Measurements from ENCODE around the gene CCDC69. TPM values are rescaled to one million over a fixed set of nuclear protein-coding genes. Genes with fewer than 3 reads are reported as not detected.
"Not testable (repeated sequence)": the region's sequence is repeated elsewhere in the genome, so short reads cannot be mapped to it uniquely, and the experiment has no call there.

The CCDC69 gene
- total and polyA plus RNA-seq, 9 donors = 22.6 to 158 (median 37.3) TPM

- no peak for TF ChIP-seq POLR2A (IDR thresholded peaks at IDR 0.05)
- H3K9me3 ChIP-seq = no peaks in the 10 kb centered on the region
- DNase-seq = no peak
- H3K4me1 ChIP-seq (ENCODE audit: insufficient read depth) = no peaks in the 10 kb centered on the region
- H3K36me3 ChIP-seq = no peaks in the 10 kb centered on the region
- H3K4me3 ChIP-seq = no peak overlapping the region
- H3K27me3 ChIP-seq = no peaks in the 10 kb centered on the region
- no peak overlapping the region for H3K27ac ChIP-seq
- 92 to 95% (median 94%) methylated on average over 3 of the region's 3 CpGs for WGBS, 3 donors
- intact Hi-C loops (cut with DNase I) = no loop called here
Observed at GRCh38 chr5:151244206-151244605, 20.3 kb upstream of the CCDC69 start.

DNA sequence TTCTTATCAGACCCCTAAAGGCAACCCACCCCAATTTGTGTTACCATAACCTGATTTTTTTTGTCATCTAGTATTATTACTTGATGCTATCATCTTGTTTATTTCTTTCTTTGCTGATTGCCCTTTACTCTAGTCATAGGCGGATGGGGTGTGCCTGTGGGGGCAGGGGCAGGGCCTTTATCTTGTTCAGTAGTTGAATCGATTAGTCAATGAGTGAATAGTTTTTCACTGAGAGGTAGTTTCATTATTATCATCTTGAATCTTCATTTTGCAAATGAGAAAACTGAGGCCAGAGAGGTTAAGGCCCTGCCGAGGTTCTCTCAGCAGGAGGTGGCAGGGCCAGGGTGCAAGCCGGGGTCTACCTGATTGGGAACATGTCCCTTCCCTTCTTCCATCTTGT, 19.7 kb upstream of the CCDC69 start:
- Histone ChIP-seq H3K4me1 (ENCODE audit: insufficient read depth) (no peaks in the 10 kb centered on the region), H3K36me3 (no peaks in the 10 kb centered on the region), H3K4me3 (no peak overlapping the region), H3K27ac (no peak overlapping the region), H3K9me3 (no peaks in the 10 kb centered on the region), H3K27me3 (no peaks in the 10 kb centered on the region)
- intact Hi-C loops (cut with DNase I) = no loop called here
- TF ChIP-seq EP300 (IDR thresholded peaks at IDR 0.05) = no peak
- no peak for TF ChIP-seq POLR2A (IDR thresholded peaks at IDR 0.05)
- TF ChIP-seq CTCF (IDR thresholded peaks at IDR 0.05) = no peak
- WGBS, 3 donors = 90 to 95% (median 90%) methylated on average over 4 of the region's 4 CpGs
- no peak for DNase-seq

- no peak for TF ChIP-seq POLR2A (IDR thresholded peaks at IDR 0.05)
- 82 to 93% (median 89%) methylated on average over 4 of the region's 4 CpGs for WGBS, 3 donors
Observed at GRCh38 chr5:151243127-151243526, 19.2 kb upstream of the CCDC69 start.

DNA sequence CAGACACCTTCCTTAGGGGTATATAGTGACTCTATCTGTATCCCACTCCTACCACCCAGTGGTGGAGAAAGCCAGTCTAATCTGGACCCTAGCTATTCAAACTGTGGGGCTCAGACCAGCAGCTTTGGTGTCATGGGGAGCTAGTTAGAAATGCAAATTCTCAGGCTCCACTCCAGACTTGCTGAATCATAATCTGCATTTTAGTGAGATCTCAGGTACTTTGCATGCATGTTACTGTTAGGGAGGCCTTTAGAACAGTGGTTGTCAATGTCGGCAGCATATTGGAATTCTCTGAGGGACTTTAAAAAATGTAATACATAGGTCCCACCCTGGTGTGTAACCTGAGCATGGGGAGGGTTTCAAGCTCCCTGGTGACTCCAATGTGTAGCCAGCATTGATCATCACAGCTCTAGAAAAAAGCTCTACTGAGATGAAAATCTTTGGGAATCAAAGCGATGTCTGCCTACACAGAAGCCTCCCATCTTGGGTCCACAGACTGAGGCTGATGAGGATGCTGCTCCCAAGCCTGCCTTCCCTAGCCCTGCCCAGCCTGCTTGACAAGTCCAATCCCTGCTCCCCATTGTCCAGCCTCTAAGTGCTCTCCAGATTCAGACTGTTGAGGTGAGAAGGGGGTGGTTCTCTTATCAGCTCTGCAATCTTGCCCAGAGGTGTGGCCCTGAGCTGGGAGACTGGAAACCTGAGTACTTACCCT, 17.2 kb upstream of the CCDC69 start:
- H3K4me1 ChIP-seq (ENCODE audit: insufficient read depth) = peaks cover 3% of the 10 kb centered on the region
- no peak for DNase-seq
- H3K27ac ChIP-seq = no peak overlapping the region
- no peak overlapping the region for H3K4me3 ChIP-seq
- no peaks in the 10 kb centered on the region for H3K36me3 ChIP-seq
- TF ChIP-seq CTCF (IDR thresholded peaks at IDR 0.05) (no peak), EP300 (IDR thresholded peaks at IDR 0.05) (no peak), POLR2A (IDR thresholded peaks at IDR 0.05) (no peak)
- no peaks in the 10 kb centered on the region for H3K27me3 ChIP-seq
- no peaks in the 10 kb centered on the region for H3K9me3 ChIP-seq
- 80 to 92% (median 90%) methylated on average over 2 of the region's 2 CpGs for WGBS, 3 donors
- intact Hi-C loops (cut with DNase I) = no loop called here

More at GRCh38 chr5:151243127-151243526, 19.2 kb upstream of the CCDC69 start:
- Histone ChIP-seq H3K4me3 (no peak overlapping the region), H3K9me3 (no peaks in the 10 kb centered on the region), H3K4me1 (ENCODE audit: insufficient read depth) (peaks cover 1% of the 10 kb centered on the region), H3K36me3 (no peaks in the 10 kb centered on the region), H3K27ac (no peak overlapping the region), H3K27me3 (no peaks in the 10 kb centered on the region)
- DNase-seq = no peak
- intact Hi-C loops (cut with DNase I) = no loop called here

DNA sequence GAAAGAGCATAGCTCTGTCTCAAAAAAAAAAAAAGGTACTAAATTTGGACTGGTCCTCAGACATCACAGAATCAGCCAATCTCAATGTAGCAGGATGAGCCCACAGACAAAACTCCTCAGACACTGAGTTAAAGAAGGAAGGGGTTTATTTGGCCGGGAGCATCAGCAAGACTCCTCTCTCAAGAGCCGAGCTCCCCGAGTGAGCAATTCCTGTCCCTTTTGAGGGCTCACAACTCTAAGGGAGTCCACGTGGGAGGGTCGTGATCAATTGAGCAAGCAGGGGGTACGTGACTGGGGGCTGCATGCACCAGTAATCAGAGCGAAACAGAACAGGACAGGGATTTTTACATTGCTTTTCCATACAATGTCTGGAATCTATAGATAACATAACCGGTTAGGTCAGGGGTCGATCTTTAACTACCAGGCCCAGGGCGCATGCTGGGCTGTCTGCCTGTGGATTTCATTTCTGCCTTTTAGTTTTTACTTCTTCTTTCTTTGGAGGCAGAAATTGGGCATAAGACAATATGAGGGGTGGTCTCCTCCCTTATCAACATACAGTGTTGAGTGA, 16.5 kb upstream of the CCDC69 start:
- H3K4me1 ChIP-seq (ENCODE audit: insufficient read depth); H3K27ac ChIP-seq; H3K36me3 ChIP-seq; H3K27me3 ChIP-seq; DNase-seq; intact Hi-C loops (cut with DNase I); H3K4me3 ChIP-seq; H3K9me3 ChIP-seq: not testable (repeated sequence)
- WGBS, 3 donors = 88 to 91% (median 89%) methylated on average over 10 of the region's 10 CpGs

DNA sequence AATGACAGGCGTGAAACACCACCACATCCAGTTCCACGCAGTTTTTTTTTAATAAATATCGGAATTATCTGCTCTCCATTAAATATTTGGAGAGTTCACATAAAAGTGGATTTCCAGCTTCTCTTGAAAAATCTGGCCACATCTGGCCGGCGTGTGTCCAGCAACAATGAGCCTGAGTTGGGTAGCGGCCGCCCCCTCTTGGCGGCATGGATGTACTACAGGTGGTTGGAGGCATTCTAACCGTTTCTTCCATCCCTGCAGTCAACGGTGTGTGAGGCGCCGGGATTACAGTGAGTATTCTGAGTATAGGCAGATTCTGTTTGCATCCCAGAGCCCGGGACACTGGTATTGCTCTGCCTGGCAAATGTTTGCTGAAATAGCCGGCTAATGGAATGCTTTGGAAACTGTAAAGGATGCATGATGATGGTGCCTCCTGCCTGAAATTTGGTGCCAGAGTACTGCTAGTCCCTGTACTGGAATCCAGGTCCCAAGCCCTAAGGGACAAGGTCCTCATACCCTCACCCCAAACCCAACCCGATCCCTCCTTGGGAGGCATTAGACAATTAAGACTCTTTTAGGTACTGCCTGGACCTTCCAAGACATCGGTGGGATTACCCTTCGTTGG, 15.5 kb upstream of the CCDC69 start:
- no peak for TF ChIP-seq POLR2A (IDR thresholded peaks at IDR 0.05)
- peak; percentile 61 to 85 (median 78) for TF ChIP-seq CTCF (IDR thresholded peaks at IDR 0.05)
- TF ChIP-seq EP300 (IDR thresholded peaks at IDR 0.05) = no peak
- Histone ChIP-seq H3K9me3 (no peaks in the 10 kb centered on the region), H3K27me3 (no peaks in the 10 kb centered on the region), H3K4me1 (ENCODE audit: insufficient read depth) (peaks cover 7% of the 10 kb centered on the region), H3K36me3 (no peaks in the 10 kb centered on the region), H3K27ac (peak overlapping the region in 1 of 2 donors; percentile 52), H3K4me3 (peak overlapping the region; percentile 27)
- 16 to 64% (median 18%) methylated on average over 17 of the region's 17 CpGs for WGBS, 3 donors
- DNase-seq = peak; percentile 81 to 91 (median 89)
- intact Hi-C loops (cut with DNase I) = loop anchor here in 2 of 4 donors (2.0 to 10.0 kb wide), 6 partner anchors 65 to 237 kb away; no protein-coding TSS in a partner anchor
